Memory B cell (primary cell): ENCODE data around the gene PARL.
"Not testable (repeated sequence)": the region's sequence is repeated elsewhere in the genome, so short reads cannot be mapped to it uniquely, and the experiment has no call there.

Source experiments
- ATAC-seq: fragments of 150-1000 bp; cut with Tn5 transposase; 2 replicates; pipeline ENCODE4 v1.10.0; 2021; ENCODE audit warnings: low read depth, mild to moderate bottlenecking, moderate library complexity
- DNase-seq, 2 donors: peaks; one replicate each; pipeline ENCODE4 v3.0.0; 2022; ENCODE audit warnings: low spot score in 2 of 2
- H3K27ac Mint-ChIP-seq: one replicate; pipeline ENCODE4 v1.8.0; 2022; ENCODE audit warnings: mild to moderate bottlenecking, moderate library complexity, mixed read lengths
- H3K27me3 Mint-ChIP-seq: one replicate; pipeline ENCODE4 v1.8.0; 2022; ENCODE audit warnings: mixed read lengths
- H3K36me3 Mint-ChIP-seq: one replicate; pipeline ENCODE4 v1.8.0; 2022; ENCODE audit warnings: mild to moderate bottlenecking, mixed read lengths
- H3K4me1 Mint-ChIP-seq: one replicate; pipeline ENCODE4 v1.8.0; 2022; ENCODE audit warnings: mixed read lengths
- H3K4me3 Mint-ChIP-seq: one replicate; pipeline ENCODE4 v1.8.0; 2022; ENCODE audit warnings: mild to moderate bottlenecking, moderate library complexity, mixed read lengths
- H3K9me3 Mint-ChIP-seq: one replicate; pipeline ENCODE4 v1.8.0; 2022; ENCODE audit warnings: mixed read lengths

The PARL gene

GRCh38 chr3:183895296-183895695, 10.6 kb upstream of the PARL start:
- Mint-ChIP-seq H3K9me3 (peaks cover 3% of the 10 kb centered on the region), H3K4me3 (no peak overlapping the region), H3K4me1 (peaks cover 5% of the 10 kb centered on the region), H3K27me3 (peaks cover 13% of the 10 kb centered on the region), H3K27ac (no peak overlapping the region), H3K36me3 (peaks cover 2% of the 10 kb centered on the region)
- ATAC-seq (peak; percentile 89), DNase-seq (peak in 1 of 2 donors; percentile 48)

- no peaks in the 10 kb centered on the region for H3K9me3 Mint-ChIP-seq
- H3K27ac Mint-ChIP-seq, result no peak overlapping the region
- peaks cover 7% of the 10 kb centered on the region for H3K4me1 Mint-ChIP-seq
- no peak for ATAC-seq
- H3K27me3 Mint-ChIP-seq, result peaks cover 11% of the 10 kb centered on the region
- H3K4me3 Mint-ChIP-seq, result no peak overlapping the region
- DNase-seq, result no peak
- H3K36me3 Mint-ChIP-seq, result no peaks in the 10 kb centered on the region
These were observed 8.0 kb upstream of the PARL start for GRCh38 chr3:183892610-183893214.

GRCh38 chr3:183885766-183886165, 1.1 kb upstream of the PARL start:
- ATAC-seq (no peak), DNase-seq (no peak)
- peaks cover 4% of the 10 kb centered on the region for H3K27me3 Mint-ChIP-seq
- no peaks in the 10 kb centered on the region for H3K9me3 Mint-ChIP-seq
- peaks cover 1% of the 10 kb centered on the region for H3K36me3 Mint-ChIP-seq
- peak overlapping the region; percentile 57 for H3K4me3 Mint-ChIP-seq
- no peak overlapping the region for H3K27ac Mint-ChIP-seq
- peaks cover 28% of the 10 kb centered on the region for H3K4me1 Mint-ChIP-seq

- no peak for ATAC-seq
These were observed 618 bp downstream of the PARL start for GRCh38 chr3:183884097-183884426.

GRCh38 chr3:183883291-183884096, 1.2 kb downstream of the PARL start:
- H3K4me3 Mint-ChIP-seq, result peak overlapping the region; percentile 100
- no peaks in the 10 kb centered on the region for H3K9me3 Mint-ChIP-seq
- H3K27me3 Mint-ChIP-seq, result peaks cover 2% of the 10 kb centered on the region
- no peak for DNase-seq
- no peak for ATAC-seq
- peaks cover 29% of the 10 kb centered on the region for H3K4me1 Mint-ChIP-seq
- peak overlapping the region; percentile 94 for H3K27ac Mint-ChIP-seq
- H3K36me3 Mint-ChIP-seq, result peaks cover 1% of the 10 kb centered on the region

More at GRCh38 chr3:183884097-183884426, 618 bp downstream of the PARL start:
- Mint-ChIP-seq H3K4me3 (peak overlapping the region; percentile 100), H3K4me1 (peaks cover 29% of the 10 kb centered on the region), H3K27me3 (peaks cover 2% of the 10 kb centered on the region), H3K27ac (peak overlapping the region; percentile 94), H3K36me3 (peaks cover 1% of the 10 kb centered on the region), H3K9me3 (no peaks in the 10 kb centered on the region)
- DNase-seq, result no peak

- DNase-seq, result no peak
- no peaks in the 10 kb centered on the region for H3K9me3 Mint-ChIP-seq
- no peaks in the 10 kb centered on the region for H3K27me3 Mint-ChIP-seq
- H3K4me3 Mint-ChIP-seq, result no peak overlapping the region
- peaks cover 30% of the 10 kb centered on the region for H3K4me1 Mint-ChIP-seq
- no peak overlapping the region for H3K27ac Mint-ChIP-seq
- no peak for ATAC-seq
- peaks cover 10% of the 10 kb centered on the region for H3K36me3 Mint-ChIP-seq
These were observed 4.6 kb downstream of the PARL start for GRCh38 chr3:183880121-183880520.

- ATAC-seq (no peak), DNase-seq (no peak)
- H3K36me3 Mint-ChIP-seq, result peaks cover 8% of the 10 kb centered on the region
- H3K4me3 Mint-ChIP-seq, result no peak overlapping the region
- H3K27me3 Mint-ChIP-seq, result no peaks in the 10 kb centered on the region
- no peak overlapping the region for H3K27ac Mint-ChIP-seq
- no peaks in the 10 kb centered on the region for H3K9me3 Mint-ChIP-seq
- H3K4me1 Mint-ChIP-seq, result peaks cover 23% of the 10 kb centered on the region
These were observed 5.4 kb downstream of the PARL start for GRCh38 chr3:183879243-183879642.

- DNase-seq (no peak), ATAC-seq (no peak)
- Mint-ChIP-seq H3K36me3 (peaks cover 8% of the 10 kb centered on the region), H3K4me1 (peaks cover 11% of the 10 kb centered on the region), H3K27me3 (no peaks in the 10 kb centered on the region), H3K27ac (no peak overlapping the region), H3K9me3 (no peaks in the 10 kb centered on the region), H3K4me3 (no peak overlapping the region)
These were observed 6.6 kb downstream of the PARL start for GRCh38 chr3:183878071-183878470.

- peak overlapping the region; percentile 69 for H3K27ac Mint-ChIP-seq
- not testable (repeated sequence) for ATAC-seq, H3K27me3 Mint-ChIP-seq, H3K4me3 Mint-ChIP-seq, H3K9me3 Mint-ChIP-seq, H3K36me3 Mint-ChIP-seq, DNase-seq, H3K4me1 Mint-ChIP-seq
These were observed 7.5 kb downstream of the PARL start for GRCh38 chr3:183877227-183877626.

- Mint-ChIP-seq H3K36me3 (peaks cover 11% of the 10 kb centered on the region), H3K4me1 (peaks cover 15% of the 10 kb centered on the region), H3K9me3 (no peaks in the 10 kb centered on the region), H3K4me3 (no peak overlapping the region), H3K27ac (no peak overlapping the region), H3K27me3 (no peaks in the 10 kb centered on the region)
- DNase-seq (no peak), ATAC-seq (no peak)
These were observed 9.3 kb downstream of the PARL start for GRCh38 chr3:183875411-183875810.

GRCh38 chr3:183873914-183874313, 10.8 kb downstream of the PARL start:
- Mint-ChIP-seq H3K27me3 (no peaks in the 10 kb centered on the region), H3K4me3 (no peak overlapping the region), H3K27ac (no peak overlapping the region), H3K4me1 (peaks cover 16% of the 10 kb centered on the region), H3K36me3 (peaks cover 12% of the 10 kb centered on the region), H3K9me3 (no peaks in the 10 kb centered on the region)
- ATAC-seq, result no peak
- DNase-seq, result no peak

- Mint-ChIP-seq H3K36me3 (peaks cover 7% of the 10 kb centered on the region), H3K9me3 (no peaks in the 10 kb centered on the region), H3K4me3 (no peak overlapping the region), H3K4me1 (peaks cover 13% of the 10 kb centered on the region), H3K27me3 (no peaks in the 10 kb centered on the region), H3K27ac (no peak overlapping the region)
- no peak for DNase-seq
- no peak for ATAC-seq
These were observed 13.1 kb downstream of the PARL start for GRCh38 chr3:183871541-183871940.

- H3K27ac Mint-ChIP-seq, result peak overlapping the region; percentile 12
- ATAC-seq (no peak), DNase-seq (no peak)
- no peak overlapping the region for H3K4me3 Mint-ChIP-seq
- H3K36me3 Mint-ChIP-seq, result peaks cover 12% of the 10 kb centered on the region
- H3K27me3 Mint-ChIP-seq, result no peaks in the 10 kb centered on the region
- peaks cover 12% of the 10 kb centered on the region for H3K4me1 Mint-ChIP-seq
- no peaks in the 10 kb centered on the region for H3K9me3 Mint-ChIP-seq
These were observed 14.1 kb downstream of the PARL start for GRCh38 chr3:183870563-183870962.

- Mint-ChIP-seq H3K36me3 (peaks cover 17% of the 10 kb centered on the region), H3K4me1 (peaks cover 12% of the 10 kb centered on the region), H3K27me3 (no peaks in the 10 kb centered on the region), H3K9me3 (no peaks in the 10 kb centered on the region), H3K27ac (peak overlapping the region; percentile 3), H3K4me3 (no peak overlapping the region)
- ATAC-seq (peak; percentile 29), DNase-seq (no peak)
These were observed 15.9 kb downstream of the PARL start for GRCh38 chr3:183868796-183869195.

- ATAC-seq, result no peak
- no peak for DNase-seq
- no peaks in the 10 kb centered on the region for H3K4me1 Mint-ChIP-seq
- no peaks in the 10 kb centered on the region for H3K9me3 Mint-ChIP-seq
- H3K36me3 Mint-ChIP-seq, result peaks cover 31% of the 10 kb centered on the region
- H3K4me3 Mint-ChIP-seq, result no peak overlapping the region
- H3K27me3 Mint-ChIP-seq, result no peaks in the 10 kb centered on the region
- no peak overlapping the region for H3K27ac Mint-ChIP-seq
These were observed 22.1 kb downstream of the PARL start for GRCh38 chr3:183862610-183863009.
